HG02840 (cell line): ENCODE results near the gene USP47.

Experiments
- ATAC-seq: cut with Tn5 transposase; IDR thresholded peaks from one replicate; pipeline ENCODE4 v1.9.1; 2021; ENCODE audit warnings: mild to moderate bottlenecking, moderate library complexity, moderate number of reproducible peaks; ENCODE audit not compliant: unreplicated experiment, low FRiP score

Gene USP47

GRCh38 chr11:11977206-11977938, 135.6 kb downstream of the USP47 start:
- ATAC-seq, result no peak

GRCh38 chr11:11978098-11978637, 136.4 kb downstream of the USP47 start:
- no peak for ATAC-seq

- ATAC-seq, result no peak
These were observed 137.2 kb downstream of the USP47 start for GRCh38 chr11:11978792-11979487.

GRCh38 chr11:11979488-11980117, 137.8 kb downstream of the USP47 start:
- no peak for ATAC-seq

GRCh38 chr11:11980200-11980599, 138.4 kb downstream of the USP47 start:
- no peak for ATAC-seq

- ATAC-seq, result no peak
These were observed 139.1 kb downstream of the USP47 start for GRCh38 chr11:11980841-11981308.

- no peak for ATAC-seq
These were observed 139.6 kb downstream of the USP47 start for GRCh38 chr11:11981364-11981763.

GRCh38 chr11:11981840-11982239, 140.1 kb downstream of the USP47 start:
- ATAC-seq, result no peak

GRCh38 chr11:11982461-11982860, 140.7 kb downstream of the USP47 start:
- no peak for ATAC-seq

GRCh38 chr11:11982975-11983374, 141.2 kb downstream of the USP47 start:
- no peak for ATAC-seq

GRCh38 chr11:11983427-11983826, 141.7 kb downstream of the USP47 start:
- ATAC-seq, result no peak

- no peak for ATAC-seq
These were observed 142.8 kb downstream of the USP47 start for GRCh38 chr11:11984563-11984962.

- ATAC-seq, result no peak
These were observed 143.4 kb downstream of the USP47 start for GRCh38 chr11:11985016-11985715.

- ATAC-seq, result no peak
These were observed 144.5 kb downstream of the USP47 start for GRCh38 chr11:11985954-11986949.

GRCh38 chr11:11987503-11988022, 145.8 kb downstream of the USP47 start:
- no peak for ATAC-seq

- no peak for ATAC-seq
These were observed 146.4 kb downstream of the USP47 start for GRCh38 chr11:11988099-11988651.

- ATAC-seq, result no peak
These were observed 147.0 kb downstream of the USP47 start for GRCh38 chr11:11988681-11989261.
